ENCODE measurements around the gene EGR4.
A peak's percentile ranks its signal among the peaks of the same experiment; 100 is the strongest.

EGR4 gene
- 0.10 to 0.17 reads per million in 2 donors for total RNA-seq

DNA sequence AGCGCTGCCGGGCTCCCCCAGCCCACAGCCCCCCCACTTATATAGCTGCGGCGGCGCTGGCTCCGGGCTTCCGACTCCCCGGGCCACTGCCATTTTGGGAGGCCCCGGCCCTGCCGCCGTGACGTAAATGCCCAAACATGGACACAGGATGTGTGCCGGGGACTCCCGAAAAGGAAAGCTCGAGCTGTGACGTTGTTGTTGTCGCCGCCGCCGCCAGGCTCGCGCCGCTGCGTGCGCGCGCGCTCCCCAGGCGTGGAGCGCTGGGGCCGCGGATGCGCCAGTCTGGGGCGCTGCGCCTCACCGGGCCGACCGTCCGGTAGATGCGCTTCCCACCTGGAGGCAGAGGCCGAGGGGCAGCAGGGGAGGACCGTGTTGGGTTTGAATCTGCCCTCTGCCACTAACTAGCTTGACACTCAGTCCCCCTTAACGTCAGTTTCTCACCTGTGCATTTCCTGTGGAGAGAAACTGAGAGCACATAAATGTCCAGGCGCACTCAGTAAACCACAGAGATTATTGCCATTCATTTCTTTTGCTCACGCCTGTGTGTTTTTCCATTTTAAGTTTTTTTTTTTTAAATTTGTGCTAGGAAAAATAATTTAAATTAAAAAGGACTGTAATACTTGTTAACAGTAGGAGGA lies at the start of gene EGR4:
EGR4 (minus strand) TSS at position 15 of the 638 bp plus-strand sequence. CDS start 231 bp downstream, outside the sequence.
- DNase-seq: peak; percentile 79

DNA sequence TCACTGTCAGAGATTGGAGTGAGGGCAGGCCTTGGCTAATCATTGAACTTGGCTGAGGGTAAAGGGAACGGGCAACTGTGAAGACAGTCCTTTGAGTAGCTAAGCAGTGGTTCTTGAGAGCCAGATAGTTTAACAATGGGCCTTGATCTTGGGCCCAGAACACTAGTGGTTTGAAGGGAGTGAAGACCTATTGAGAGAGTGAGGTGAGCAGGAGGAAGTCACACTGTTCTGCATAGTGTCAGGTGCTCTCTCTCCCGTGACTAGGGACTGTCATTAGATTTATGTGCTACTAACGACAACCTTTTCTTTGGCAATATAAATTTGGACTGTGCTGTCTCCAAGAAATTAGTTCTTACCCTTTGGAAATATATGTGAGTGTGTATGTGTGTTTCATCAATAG lies 47.7 kb upstream of the EGR4 start:
- DNase-seq: no peak

DNA sequence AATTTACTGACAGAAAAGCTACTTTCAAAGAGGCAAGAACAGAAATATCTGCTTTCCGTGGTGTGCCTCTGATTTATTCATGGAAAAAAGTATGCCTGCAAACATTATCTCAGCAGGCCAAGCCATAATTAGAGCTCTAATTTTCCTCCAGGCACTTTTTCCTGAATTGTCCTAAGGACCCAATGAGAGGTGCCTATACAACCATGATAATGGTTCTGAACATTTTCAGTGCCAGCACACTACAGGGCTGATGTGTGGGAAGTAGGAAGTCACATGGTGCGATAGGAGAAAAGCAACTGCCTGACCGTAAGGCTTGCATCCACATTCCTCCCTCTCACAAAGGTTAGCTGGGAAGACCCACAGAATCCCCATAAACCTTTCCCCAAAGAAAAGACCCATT lies 45.9 kb upstream of the EGR4 start:
- no peak for DNase-seq

DNA sequence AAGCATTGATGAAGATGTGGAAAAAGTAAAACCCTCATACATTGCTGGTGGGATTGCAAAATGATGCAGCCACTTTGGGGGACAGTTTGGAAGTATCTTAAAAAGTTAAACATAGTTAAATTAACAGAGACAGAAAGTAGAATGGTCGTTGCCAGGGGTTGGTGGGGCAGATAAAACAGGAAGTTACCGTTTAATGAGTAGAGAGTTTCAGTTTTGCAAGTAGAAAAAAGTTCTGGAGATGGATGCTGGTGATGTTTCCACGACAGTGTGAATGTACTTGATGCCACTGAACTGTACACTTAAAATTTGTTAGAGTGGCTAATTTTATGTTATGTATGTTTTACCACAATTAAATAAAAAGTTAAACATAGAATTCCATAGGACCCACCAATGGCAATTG lies 44.5 kb upstream of the EGR4 start:
- DNase-seq: no peak

DNA sequence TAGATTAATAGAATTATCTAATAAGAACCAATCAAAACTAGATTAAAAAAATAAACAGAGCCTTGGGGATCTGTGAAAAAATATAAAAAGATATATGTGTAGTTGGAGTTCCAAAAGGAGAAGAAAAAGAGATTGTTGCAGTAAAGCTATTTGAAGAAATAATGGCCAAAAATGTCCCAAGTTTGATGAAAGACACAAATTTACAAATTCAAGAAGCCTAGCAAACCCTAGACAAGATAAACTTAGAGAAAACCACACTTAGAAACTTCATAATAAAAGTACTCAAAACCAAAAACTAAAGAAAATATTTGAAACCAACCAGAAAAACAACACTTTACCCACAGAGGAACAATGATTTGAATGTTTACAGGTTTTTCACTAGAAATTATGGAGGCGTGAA lies 41.3 kb upstream of the EGR4 start:
- DNase-seq: no peak

DNA sequence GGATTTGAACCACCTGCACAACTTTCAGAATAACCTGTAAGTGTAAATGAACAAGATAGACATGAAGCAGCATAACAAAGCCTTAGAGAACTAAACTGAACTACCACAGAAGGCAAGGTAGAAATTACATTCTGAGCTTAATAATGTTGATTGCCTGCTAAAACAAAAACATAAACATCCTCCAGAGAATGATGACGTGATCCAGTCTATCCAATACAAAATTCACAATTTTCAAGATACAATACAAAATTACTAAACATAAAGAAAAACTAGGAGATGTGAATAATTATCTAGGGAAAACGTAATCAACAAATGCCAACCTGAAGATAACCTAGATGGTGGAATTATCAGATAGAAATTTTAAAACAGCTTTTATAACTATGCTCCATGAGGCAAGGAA lies 40.7 kb upstream of the EGR4 start:
- no peak for DNase-seq

DNA sequence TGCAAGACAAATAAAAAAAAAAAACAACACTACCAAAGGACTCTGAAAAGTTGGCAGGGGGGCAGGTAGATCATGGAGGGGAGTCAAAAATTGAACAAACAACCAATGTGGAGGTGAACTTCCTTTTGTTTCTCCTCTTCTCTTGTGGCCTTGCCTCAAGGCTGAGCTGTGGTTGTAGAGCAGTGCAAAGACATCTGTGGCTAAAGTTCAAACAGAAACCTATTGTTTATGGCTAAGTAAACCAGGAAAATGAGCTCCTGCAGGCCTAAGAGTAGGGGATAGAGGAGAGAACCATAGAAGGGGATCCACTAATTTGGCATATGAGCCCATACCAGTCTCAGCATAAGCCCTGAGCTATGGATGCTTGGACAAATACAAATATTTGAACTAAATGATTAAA lies 40.2 kb upstream of the EGR4 start:
- no peak for DNase-seq

DNA sequence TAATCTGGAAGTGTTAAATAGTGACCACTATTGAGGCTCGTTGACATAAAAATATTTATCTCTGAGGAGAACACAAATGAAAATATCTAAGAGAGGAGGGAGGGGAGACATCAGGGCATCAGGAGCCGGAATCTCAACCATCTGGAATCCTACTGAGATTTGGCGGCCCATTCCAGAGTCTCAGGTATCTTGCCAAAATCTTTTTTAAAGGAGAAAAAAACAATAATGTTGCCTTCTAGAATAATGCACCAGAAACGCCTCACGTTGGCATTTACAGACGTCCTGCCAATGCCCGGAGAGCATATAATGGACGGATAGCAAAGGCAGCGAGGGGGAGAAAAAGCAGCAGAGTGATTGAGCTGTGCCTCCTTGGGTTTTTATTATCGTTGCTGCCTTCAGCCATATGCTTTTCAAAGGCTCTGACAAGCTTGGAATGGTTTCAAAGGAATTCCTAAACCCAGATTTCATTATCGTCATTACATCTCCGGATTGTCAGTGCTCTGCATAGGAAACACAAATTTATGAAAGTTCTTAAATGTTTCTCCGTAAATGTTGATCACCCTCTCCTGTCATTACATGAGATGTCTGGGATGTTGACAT lies 30.9 kb upstream of the EGR4 start:
- DNase-seq: no peak

DNA sequence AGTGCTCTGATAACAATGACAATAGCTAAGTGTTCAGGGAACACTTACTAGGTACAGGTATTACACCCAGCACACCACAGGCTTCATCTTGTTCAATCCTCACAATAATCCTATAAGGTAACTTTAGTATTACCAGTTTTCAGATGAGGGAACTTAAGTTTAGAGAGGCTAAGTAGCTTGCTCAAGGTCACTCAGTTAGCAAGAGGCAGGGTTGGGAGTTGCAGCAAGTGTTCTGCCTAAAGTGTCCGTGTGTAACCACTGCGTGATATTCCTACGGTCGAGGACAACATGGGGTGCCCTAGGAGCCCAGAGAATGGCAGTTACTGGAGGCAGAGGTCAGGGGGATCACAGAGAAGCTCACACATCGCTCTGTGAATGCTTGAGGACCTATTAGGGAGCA lies 30.2 kb upstream of the EGR4 start:
- DNase-seq: no peak

DNA sequence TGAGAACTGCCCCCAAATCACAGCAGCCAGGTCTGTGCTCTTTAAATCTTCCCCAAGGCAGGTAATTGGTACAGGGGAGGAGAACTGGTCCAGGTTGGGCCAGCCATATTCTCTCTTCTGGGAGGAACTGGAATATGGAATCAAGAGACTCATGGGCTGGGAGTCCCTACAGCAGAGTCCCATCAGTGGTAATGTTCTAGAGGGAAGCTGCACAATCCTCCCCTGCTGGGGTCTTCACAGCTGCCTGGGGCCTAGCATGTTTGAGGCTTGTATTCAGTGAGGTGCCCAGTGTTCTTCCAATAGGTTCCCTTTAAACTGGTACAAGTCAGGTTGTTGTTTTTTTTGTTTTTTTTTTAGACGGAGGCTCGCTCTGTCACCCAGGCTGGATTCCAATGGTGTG lies 21.1 kb upstream of the EGR4 start:
- no peak for DNase-seq

DNA sequence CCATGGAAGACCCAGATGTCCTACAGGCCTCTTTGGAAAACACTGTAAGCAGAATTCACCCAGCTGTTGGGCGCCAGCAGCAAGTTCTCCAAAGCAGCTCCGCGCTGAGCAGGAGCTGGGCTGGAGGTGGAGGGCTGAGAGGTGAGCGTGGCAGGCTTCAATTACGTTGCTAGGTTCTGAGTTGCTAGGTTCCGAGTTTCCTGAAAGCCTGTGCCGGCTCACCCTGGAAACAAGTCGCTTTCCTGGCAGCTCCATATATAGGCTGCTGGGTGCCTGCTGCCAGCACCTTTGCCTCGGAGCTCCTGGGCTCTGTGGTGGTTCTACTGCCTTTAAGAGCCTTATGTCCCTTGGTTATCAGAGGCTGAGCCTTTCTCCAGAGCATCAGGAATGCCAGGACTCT lies 14.4 kb upstream of the EGR4 start:
- DNase-seq: no peak

DNA sequence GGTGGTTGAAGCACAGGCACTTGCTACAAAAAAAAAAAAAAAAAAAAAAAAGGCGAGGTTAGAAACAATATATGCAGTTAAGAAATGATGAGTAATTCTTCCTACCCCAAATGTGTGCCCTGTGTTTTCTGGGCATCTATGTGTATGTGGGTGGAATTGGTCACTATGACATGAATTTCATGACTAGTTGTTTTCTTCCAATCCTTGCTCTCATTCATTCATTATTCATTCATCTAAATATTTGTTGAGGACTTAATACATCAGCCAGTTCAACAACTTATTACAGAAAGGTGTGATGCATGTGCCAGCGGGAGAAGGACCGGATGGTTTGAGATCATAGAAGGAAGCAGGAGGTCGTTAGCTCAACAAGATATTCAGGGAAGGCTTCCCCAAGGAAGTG lies 8.3 kb upstream of the EGR4 start:
- no peak for DNase-seq

DNA sequence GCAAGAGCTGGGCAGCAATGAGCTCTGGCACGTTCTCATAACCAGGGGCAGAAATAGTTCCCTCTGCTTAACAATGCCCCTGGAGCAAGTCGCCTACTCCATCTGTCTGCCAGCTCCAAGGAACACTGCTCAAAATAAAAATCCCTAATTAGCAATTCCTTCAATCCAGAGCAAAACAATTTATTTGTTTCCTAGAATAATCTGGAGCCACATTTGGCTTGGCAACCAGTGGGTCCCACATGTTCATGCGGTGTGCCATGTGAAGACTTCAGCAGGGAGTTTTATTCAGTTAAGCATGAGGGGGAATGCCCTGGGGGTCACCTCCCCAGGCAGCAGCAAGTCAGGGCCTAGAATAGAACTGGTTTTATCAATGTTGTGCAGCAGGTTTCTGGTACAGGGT lies 7.6 kb upstream of the EGR4 start:
- no peak for DNase-seq

DNA sequence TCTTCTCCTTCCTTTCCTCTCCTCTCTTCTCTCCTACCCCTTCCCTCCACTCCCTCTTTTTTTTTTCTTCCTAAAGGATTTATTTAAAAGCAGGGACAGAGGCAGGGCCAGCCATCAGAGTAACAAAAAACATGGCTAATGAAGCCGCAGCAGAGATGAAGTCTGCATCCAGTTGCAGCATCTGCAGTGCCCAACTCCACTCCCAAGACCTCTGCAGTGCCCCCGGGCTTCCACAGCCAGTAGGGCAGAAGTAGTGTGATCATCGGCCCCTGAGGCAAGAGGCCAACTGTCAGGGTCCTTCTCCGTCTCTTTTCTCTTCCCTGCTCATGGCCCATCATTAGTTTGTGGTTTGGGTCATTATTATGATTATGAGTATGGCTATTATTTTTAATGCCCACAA lies 4.2 kb upstream of the EGR4 start:
- DNase-seq: no peak

DNA sequence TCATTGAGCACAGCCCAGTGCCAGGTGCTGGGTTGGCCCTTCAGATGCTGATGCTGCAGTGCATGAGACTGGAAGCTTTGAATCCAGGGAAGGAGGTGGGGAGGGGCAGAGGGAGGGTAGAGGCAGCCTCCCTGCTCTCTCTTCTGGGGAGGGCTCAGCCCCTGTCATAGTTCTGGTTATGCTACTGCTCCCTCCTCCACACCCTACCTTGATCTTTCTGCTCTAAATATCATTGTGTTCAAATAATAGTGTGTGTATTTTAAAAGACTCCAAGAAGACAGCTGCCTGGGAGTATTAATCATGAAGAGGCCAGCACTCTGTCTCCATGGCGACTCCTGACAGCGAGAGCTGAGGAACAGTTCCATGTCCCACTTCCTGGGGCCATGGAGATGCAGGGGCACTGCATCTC lies 3.8 kb upstream of the EGR4 start:
- DNase-seq: no peak

DNA sequence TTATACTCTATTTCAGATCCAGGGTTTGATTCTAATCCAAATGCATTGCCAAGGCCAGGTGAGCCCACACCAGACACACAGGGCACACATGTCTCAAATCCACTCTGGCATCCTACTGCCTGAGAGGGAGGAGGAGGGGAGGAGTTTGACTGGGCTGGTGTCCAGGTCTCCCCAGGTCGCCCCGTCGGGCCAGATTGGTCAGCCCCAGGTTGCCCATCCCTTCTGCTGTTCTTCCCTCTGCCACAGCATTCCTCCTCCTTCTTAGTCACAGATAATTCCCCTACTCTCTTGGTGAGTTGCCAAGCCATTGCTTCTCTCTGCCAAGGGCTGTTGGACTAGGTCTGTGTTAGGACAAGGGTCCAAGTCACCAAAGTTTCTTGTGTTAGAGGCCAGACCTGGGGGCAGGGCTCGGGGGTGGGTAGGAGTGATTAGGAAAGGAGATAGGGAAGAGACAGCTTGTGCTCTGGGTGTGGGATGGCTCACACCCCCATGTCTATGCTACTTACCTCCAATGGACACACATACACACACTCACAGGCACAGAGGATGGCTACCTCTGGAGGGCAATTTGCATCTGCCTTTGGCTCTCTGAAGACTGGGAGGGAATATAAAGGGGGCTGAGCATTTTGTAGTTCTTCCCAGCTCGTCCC lies 2.5 kb upstream of the EGR4 start:
- DNase-seq: no peak

DNA sequence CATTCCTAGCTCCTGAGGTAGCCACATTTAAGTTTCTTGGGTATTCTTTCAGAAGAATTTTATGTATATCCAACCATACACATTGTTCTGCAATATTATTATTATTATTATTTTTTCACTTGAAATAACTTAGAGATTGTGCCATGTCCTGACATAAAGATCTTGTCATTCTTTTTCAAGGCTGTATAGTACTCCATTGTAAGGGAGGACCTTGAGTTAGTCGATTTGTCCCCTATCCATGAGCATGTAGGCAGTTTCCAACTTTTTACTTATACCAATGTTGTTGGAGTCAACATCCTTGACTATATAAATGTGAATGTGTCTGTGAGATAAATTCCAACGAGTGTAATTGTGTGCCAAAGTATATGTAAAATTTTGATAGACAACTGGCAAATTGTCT lies 891 bp upstream of the EGR4 start:
- no peak for DNase-seq

DNA sequence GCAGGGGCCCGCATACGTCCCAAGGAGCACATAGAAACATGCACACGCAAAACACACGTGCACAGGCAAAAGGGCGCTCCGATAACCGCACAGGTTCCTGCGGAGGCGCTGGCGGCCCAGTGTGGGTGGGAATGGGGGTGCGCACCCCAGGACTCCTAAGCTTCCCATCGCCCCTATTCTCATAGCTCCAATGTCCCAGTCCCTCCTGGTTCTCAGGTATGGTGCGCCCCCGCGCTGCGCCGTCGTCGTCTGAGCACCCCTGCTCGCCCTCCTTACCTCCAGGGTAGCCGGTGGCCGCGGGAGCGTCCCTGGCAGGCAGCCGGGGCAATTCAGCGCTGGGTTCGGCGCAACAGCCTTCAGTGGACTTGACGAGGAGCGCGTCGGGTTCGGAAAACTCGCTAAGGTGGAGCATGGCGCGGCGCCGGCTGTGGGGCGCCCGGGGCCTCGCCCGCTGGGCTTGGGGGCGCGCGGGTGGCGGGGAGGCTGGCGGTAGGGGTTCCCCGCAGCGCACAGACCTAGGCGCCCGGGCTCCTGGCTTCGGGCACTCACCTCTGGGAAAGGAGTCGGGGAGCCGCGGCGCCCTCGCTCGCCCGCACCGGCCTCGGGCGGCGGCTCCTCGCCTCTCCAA lies 328 bp downstream of the EGR4 start:
- DNase-seq: no peak

DNA sequence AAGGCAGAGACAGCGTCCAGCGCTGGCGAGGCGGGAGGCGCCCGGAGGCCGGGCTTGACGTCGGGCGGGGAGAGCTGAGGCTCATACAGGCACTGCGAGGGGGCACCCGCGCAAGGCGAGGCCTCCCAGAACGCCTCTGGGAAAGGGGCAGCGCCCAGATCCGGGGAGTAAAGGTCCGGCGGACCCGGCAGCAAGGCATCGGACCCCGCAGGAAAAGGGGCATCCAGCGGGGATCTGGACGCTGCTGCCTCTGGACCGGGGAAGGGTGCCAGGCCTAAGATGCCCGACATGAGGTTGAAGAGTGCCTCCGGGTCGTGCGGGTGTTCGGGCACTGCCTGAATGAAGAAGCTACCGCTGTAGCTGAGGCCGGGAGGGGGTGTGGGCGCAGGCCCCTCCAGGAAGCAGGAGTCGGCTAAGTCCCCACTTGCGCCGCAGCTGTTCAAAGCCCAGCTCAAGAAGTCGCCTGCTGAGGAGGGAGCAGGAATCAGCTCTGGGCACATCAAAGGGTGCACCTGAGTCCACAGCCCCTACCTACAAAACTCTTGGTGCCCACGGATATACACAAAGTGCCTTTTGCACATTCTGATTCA lies 937 bp downstream of the EGR4 start:
- no peak for DNase-seq

DNA sequence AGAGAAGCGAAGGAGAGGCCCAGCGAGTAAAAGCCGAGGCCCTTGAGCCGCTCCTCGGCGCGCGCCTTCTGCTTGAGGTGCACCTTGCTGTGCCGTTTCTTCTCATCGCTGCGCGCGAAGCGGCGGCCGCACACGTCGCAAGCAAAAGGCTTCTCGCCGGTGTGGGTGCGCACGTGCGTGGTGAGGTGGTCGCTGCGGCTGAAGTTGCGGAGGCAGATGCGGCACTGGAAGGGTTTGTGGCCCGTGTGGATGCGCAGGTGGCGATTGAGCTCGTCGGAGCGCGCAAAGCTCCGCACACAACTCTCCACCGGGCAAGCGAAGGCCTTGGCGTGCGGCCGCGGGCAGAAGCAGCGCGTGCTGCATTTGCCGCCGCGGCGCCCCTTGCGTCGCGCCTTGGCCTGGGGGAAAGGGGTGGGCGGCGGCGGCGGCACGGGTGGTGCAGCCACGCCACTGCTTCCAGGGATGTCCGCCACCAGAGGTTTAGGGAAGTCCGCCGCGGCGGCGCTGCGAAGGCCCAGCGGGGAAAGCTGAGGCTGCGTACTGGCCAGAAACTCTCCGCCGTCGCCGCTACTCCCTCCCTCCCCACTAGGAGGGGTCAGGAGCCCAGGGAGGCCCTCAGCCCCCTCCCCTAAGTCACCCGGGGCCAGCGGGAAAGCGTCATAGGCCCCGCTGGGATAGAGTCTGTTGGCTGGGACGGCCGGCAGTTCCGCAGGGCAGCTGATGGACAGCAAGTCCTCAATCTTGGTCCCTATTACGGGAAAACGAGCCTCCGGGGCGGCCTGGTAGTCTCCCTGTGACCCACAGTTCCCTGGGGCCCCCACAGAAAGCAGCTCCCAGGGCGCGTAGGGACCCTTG lies 1.7 kb downstream of the EGR4 start:
- DNase-seq: no peak

DNA sequence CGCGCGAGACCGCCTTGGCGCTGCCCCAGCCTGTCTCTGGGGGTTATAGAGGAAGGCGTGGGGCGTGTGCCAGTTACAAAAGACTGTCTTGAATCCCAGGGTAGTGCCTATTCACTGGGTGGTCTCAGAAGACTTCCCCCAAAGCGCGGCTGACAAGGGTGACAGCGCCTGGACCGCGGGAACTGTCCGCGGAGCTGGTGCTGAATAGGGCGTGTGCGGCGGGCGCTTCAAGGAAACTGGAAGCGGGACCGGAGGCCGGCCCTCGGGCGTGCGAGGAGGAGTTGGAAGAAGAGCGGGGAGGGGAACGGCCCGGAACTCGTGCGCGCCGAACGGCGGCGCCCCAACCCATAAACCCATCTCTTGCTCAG lies 2.3 kb downstream of the EGR4 start:
- DNase-seq: no peak

DNA sequence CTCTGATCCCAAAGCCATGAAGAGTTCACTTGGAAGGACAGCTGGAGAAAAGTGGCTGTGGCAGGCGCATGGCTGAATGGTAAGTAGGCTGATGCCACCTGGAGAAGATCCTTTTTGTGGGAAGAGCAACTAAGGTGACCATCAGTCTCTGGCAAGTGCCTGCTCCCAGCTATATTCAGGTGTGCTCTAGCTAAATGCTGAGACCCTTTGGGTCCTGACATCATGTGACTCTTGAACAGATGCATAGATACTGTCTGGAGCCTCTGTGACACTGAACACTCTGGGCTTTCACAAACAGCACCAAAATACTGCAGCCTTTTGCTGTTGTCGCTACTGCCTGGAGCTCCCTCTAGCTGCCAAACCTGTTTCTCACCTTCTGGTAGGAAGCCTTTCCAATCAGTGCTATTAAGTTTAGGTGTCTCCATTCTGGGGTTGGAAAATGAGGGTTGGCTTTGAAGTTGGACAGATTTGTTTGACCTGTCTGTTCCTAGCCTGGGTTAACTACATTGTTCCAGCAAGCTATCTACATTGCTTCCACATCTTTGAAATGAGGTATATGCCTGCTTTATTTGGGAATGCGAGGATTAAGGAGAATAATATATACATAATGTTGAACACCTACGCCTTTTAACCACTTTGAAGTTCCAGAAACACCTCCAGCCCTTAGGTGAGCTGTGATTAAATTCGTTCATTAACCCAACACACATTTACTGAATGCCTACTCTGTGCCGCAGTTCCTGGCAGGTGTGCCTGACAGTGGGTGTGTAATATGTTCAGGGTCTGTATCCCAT lies 3.1 kb downstream of the EGR4 start:
- no peak for DNase-seq
